ENCODE measurements around the gene GMEB1.
"Not testable (repeated sequence)": the region's sequence is repeated elsewhere in the genome, so short reads cannot be mapped to it uniquely, and the experiment has no call there.

Gene GMEB1

DNA sequence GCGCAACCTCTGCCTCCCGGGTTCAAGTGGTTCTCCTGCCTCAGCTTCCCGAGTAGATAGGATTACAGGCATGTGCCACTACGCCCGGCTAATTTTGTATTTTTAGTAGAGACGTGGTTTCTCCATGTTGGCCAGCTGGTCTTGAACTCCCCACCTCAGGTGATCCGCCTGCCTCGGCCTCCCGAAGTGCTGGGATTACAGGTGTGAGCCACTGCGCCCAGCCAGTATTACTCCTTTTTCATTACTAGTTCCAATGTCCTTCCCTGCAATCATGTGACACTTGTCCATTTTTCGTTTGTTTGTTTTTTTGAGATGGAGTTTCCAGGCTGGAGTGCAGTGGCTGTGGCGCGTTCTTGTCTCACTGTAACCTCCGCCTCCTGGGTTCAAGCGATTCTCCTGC lies 4.4 kb downstream of the GMEB1 start:
- DNase-seq: not testable (repeated sequence)

GRCh38 chr1:28675924-28676257 lies 7.3 kb downstream of the GMEB1 start:
- no peak for DNase-seq

DNA sequence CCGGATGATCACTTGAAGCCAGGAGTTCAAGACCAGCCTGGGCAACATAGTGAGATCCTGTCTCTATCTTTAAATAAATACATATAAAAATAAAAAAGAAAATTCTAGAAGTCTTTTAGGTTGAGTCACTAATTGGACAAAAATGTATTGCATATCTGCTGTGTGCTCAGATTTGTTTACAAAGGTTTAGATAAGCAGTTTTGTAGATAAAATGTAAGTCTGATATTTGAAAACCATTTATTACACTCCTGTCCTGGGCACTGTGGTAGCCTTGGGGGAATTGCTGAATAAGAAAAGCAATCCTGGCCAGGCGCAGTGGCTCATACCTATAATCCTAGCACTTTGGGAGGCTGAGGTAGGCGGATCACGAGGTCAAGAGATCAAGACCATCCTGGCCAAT lies 11.6 kb downstream of the GMEB1 start:
- DNase-seq: no peak

DNA sequence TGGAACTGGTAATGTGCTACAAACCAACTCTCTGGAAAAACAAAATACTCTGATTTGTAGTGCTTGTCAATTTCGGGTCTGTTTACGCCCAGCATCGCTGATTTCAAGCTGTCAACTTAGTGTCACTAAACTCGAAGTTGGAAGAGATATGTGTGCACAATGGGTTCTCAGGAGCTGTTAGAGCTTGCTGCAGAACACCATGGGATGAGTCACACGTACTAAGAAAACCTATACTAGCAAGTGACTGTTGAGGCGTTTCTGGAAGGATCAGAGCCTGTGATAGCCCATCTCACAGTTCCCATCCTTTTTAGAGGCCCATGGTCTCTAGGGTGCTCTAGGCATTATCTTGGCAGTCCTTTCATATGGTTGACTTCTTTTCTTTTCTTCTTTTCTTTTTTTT lies 14.3 kb downstream of the GMEB1 start:
- no peak for DNase-seq

DNA sequence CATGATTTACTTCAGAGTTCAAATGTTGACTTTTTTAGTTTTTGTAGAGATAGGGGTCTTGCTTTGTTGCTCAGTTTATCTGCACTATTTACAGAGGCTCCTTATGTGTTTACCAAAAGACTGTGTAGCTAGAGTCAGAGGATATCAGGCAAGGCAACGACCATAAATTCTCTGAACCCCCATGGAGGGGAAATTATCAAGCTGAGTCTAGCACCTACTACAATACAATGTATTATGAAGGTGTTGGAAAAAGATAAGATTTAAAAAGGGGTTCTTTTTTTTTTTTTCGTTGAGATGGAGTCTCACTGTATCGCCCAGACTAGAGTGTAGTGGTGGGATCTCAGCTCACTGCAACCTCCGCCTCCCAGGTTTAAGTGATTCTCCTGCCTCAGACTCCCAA lies 16.4 kb downstream of the GMEB1 start:
- no peak for DNase-seq

- DNase-seq: not testable (repeated sequence)
Observed at GRCh38 chr1:28691627-28692026, 23.0 kb downstream of the GMEB1 start.

DNA sequence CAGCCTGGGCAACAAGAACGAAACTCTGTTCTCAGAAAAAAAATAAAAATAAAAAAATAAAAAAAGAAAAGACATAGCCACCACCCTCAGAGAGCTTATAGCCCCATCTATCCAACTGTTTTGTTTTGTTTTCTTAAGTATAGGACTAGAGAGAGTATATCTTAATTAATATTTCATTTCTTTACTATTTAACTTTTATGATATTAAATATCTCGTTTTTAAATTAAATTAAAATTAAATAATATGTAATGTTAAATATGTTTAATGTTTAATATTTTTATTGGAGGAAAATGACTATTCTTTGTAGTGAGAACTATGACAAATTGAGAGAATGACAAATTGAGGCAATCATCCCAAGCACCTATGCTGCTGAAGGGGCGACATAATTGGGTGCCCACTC lies 35.0 kb downstream of the GMEB1 start:
- no peak for DNase-seq

DNA sequence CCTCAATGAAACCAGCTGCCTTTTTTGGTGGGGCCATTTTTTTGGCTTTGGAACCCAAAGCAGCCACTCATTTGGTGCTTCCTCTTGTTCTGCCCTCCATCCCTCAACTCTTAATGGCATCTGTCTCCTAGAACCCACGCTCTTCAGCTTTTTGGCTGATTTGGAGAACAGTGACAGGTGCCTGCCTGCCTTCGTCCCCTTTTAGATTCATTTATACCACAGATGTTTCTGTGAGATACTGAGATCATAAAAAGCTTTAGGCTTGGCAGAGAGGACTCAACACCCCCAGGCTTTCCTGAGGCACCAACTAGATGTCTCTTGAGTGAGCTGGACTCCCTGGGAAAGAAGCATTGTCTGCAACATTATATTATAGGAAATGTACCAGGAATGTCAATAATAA lies 47.8 kb downstream of the GMEB1 start:
- no peak for DNase-seq

GRCh38 chr1:28718166-28718565 lies 49.6 kb downstream of the GMEB1 start:
- no peak for DNase-seq

DNA sequence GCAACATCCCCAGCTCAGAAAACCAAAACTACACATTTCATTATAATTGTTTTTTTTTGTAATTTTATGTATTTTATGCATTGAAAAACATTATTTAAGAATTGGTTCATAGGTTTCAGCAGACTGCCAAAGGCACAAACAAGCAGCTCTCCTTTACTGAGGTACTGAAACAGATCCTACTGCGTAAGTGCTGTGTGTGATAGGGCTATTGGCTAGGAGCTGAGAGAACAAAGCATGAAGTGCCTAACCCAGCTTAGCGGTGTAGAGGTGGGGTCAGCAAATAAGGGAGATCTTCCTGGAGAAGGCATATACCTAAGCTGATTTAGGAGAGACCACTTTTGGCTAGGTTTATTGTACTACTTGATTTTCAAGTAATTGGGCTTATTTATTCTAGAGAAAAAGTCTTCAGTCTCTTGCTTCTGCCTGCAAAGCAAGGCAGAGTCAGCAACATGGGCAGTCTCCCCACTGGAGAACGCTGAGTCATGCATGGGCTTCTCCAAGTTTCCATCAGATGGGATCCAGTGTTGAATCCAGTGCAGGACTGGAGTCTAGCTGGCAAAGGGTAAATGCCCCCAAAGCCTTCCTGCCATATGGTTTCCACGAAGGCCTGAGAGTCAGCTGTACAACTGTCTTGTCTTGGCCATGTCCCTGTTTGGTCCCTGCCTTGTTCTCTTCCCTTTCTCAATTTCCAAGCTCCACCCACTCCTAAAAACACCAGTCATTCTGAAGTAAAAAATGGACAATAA lies 50.2 kb downstream of the GMEB1 start:
- DNase-seq: no peak

DNA sequence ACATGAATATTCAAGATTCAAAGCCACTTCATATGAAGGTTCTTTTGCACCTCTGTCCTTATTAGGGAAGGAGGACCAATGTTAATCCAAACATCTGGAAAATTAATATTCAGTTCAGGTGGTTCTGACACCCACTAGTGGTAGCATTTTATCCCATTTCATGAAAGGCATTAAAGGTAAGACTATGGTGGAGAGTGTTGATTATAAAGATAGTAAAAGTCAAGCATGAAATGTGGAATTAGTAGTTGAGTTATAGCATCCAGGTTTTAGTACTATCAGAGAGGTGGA lies 50.7 kb downstream of the GMEB1 start:
- DNase-seq: no peak

DNA sequence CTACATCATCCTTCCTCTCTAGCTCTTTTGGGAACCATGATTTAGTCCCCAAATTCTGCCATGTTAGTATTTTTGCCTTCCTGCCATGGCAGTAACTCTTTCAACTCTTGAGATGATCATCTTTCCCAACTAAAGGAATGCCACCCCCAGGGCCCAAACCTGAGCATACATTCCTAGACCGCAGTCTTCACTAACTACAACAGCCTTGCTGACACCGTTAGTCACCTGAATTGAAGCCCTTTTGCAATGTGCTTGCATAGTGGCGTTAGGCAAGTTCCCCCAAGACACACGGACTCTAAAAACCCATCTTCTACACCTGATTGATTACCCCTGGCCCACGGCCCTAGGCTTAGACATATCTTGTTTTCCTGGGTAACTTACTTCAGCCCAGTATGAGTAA lies 51.8 kb downstream of the GMEB1 start:
- no peak for DNase-seq

- not testable (repeated sequence) for DNase-seq
Observed at GRCh38 chr1:28721927-28722326, 53.3 kb downstream of the GMEB1 start.

DNA sequence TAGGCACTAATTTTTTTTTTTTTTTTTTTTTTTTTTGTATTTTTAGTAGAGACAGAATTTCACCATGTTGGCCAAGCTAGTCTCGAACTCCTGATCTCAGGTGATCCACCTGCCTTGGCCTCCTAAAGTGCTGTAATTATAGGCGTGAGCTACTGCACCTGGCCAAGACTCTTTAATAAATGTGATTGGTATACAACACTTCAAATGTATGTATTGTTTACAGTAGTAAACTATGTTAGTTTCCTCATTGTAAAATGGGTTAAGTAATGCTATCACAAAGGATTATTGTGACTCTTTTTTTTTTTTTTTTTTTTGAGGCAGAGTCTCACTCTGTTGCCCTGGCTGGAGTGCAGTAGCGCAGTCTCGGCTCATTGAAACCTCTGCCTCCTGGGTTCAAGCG lies 56.8 kb downstream of the GMEB1 start:
- not testable (repeated sequence) for DNase-seq

DNA sequence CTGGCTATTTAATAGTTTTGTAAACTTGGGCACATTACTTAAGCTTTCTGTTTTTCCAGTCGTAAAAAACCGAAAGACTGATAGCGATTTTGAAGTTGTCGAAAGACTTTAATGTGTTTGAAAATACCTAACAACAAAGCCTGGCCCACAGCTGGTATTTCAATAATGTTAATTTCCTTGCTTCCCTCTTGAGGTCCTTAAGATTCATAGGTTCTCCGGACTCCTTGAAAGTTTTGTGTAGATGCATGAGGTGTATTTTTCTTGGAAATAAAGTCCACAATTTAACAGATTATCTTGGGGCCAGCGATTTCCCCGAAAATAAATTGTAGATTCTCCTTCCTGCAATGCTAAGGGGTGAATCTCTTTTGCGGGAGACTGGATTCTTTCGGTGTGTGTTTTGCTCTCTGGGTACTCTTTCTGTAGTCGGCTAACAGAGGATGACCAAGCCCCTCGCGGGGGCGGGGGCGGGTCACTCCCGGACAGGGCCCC lies 67.4 kb downstream of the GMEB1 start:
- DNase-seq: no peak

- peak; percentile 98 for DNase-seq
Observed at GRCh38 chr1:28736450-28737306, 68.1 kb downstream of the GMEB1 start, which contains the start of gene YTHDF2. YTHDF2 (plus strand) TSS chr1:28736940; CDS start chr1:28737121, 181 bp downstream.

DNA sequence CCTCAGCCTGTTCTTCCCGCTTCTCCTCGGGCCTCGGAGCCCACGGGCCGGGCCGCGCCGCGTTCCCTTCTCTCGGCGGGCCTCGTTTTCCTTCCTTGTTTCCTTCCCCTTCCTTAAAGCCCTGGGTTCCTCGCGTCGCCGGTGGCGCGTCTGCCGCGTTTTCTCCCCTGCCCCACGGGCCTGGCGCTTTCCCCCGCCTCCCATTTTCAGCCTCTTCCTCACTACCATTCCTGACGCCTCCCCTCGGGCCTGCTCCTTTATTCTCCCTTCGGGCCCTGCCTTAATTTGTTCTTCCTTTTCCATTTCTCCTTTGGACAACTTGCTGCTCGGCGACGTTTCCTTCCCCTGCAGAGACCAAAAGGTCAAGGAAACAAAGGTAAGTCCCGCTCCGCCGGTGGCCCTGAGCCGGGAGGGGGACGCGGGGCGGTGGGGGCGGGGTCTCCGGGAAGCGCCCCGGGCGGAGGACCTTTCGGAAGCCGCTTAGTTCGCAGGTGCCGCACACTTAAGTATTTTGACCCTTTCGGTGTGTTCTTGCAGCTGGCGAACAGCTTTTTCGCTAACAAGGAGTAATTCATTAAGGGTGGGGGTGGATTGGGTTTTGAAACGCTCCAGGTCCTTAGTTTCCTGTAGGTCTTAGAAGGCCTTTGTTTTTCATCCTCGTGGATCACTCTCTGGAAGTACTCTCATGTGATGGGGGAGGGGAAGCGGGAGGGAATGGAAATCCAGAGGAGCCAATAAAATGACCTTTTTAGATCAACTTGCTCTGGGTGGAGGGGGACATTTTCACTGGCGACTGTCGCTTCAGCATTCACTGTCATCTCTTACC lies 68.9 kb downstream of the GMEB1 start:
- peak; percentile 59 for DNase-seq

DNA sequence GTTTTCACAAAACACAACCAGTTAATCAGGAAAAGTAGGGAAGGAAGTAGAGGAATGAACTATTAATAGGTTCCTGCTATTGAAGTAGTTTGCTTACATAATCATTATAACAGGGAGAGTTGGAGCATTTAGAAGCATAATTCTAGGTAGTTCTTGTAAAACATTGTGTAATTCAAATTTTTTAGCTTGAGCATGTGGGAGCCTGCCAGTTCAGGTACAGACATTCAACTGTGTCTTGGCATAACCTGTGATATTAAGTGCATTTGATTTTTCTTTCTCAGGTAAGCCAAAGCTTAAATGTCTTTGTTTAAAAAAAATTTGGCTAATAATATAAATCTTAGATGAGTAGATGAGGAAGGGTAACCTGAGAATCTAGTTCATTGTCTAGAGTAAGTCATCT lies 71.5 kb downstream of the GMEB1 start:
- DNase-seq: no peak

- DNase-seq: no peak
Observed at GRCh38 chr1:28744184-28744583, 75.6 kb downstream of the GMEB1 start.

GRCh38 chr1:28745653-28746173 lies 77.1 kb downstream of the GMEB1 start:
- no peak for DNase-seq

- no peak for DNase-seq
Observed at GRCh38 chr1:28750330-28750729, 81.7 kb downstream of the GMEB1 start.

GRCh38 chr1:28750771-28751294 lies 82.2 kb downstream of the GMEB1 start:
- not testable (repeated sequence) for DNase-seq
